ENCODE measurements around the gene MASP2. TPM values are rescaled to one million over a fixed set of nuclear protein-coding genes. Genes with fewer than 3 reads are reported as not detected.

Gene MASP2
- total and polyA plus RNA-seq, 9 of the 15 experiments (the other 6 are each of a cell fraction or from before 2014, with no cell fraction given), result 0.01 to 0.23 (median 0.06) TPM; not detected in 3

DNA sequence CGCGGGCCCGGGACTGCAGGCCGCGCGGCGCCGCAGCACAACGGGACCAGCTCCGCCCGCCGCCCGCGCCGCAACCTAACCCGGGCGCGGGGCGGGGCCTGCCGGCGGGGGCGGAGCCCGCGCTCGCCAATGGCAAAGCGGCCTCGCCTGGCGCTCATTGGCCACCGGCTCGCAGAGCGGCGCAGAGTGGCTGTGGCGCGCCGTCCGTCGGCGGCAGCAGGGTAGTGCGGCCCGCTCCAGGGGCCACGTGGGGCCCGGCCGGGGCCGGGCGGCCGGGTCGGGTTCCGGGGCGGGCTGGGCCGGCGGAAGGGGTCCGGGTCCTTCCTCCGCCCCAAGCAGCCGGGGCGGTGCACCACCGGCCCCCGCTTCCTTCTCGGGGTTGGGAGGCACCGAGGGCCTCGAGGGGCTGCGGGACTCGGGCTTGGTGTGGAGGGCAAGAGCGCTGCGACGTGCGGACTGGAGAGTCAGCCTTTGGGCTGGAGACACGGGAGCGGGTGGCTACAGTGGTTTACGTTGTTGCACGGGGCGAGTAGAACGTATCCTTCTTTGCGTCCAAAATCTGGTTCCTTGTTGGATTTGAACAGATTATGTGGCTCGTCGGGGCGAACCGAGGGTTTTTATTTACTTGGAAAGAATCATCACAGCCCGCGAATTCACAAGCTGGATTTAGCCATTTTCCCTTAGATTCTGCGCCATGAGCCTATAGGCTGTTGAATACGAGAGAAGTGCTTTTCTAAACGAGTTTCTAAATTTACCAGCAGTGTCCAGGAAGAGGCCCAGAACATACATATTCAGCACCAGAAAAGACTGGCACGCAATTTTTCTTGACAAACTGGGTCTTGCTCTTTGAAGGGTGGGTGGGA is 13.2 kb upstream of the MASP2 start, which contains the start of gene SRM (continued):
- TF ChIP-seq, protein P1, sequence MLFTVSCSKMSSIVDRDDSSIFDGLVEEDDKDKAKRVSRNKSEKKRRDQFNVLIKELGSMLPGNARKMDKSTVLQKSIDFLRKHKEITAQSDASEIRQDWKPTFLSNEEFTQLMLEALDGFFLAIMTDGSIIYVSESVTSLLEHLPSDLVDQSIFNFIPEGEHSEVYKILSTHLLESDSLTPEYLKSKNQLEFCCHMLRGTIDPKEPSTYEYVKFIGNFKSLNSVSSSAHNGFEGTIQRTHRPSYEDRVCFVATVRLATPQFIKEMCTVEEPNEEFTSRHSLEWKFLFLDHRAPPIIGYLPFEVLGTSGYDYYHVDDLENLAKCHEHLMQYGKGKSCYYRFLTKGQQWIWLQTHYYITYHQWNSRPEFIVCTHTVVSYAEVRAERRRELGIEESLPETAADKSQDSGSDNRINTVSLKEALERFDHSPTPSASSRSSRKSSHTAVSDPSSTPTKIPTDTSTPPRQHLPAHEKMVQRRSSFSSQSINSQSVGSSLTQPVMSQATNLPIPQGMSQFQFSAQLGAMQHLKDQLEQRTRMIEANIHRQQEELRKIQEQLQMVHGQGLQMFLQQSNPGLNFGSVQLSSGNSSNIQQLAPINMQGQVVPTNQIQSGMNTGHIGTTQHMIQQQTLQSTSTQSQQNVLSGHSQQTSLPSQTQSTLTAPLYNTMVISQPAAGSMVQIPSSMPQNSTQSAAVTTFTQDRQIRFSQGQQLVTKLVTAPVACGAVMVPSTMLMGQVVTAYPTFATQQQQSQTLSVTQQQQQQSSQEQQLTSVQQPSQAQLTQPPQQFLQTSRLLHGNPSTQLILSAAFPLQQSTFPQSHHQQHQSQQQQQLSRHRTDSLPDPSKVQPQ (CRISPR knock-in tag; IDR thresholded peaks at IDR 0.05; ENCODE audit: borderline replicate concordance), result no peak
- TF ChIP-seq, protein P2, sequence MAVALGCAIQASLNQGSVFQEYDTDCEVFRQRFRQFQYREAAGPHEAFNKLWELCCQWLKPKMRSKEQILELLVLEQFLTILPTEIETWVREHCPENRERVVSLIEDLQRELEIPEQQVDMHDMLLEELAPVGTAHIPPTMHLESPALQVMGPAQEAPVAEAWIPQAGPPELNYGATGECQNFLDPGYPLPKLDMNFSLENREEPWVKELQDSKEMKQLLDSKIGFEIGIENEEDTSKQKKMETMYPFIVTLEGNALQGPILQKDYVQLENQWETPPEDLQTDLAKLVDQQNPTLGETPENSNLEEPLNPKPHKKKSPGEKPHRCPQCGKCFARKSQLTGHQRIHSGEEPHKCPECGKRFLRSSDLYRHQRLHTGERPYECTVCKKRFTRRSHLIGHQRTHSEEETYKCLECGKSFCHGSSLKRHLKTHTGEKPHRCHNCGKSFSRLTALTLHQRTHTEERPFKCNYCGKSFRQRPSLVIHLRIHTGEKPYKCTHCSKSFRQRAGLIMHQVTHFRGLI (CRISPR knock-in tag; IDR thresholded peaks at IDR 0.05), result no peak
- no peak for TF ChIP-seq TRIM28 (IDR thresholded peaks at IDR 0.05)
- TF ChIP-seq, protein P3, sequence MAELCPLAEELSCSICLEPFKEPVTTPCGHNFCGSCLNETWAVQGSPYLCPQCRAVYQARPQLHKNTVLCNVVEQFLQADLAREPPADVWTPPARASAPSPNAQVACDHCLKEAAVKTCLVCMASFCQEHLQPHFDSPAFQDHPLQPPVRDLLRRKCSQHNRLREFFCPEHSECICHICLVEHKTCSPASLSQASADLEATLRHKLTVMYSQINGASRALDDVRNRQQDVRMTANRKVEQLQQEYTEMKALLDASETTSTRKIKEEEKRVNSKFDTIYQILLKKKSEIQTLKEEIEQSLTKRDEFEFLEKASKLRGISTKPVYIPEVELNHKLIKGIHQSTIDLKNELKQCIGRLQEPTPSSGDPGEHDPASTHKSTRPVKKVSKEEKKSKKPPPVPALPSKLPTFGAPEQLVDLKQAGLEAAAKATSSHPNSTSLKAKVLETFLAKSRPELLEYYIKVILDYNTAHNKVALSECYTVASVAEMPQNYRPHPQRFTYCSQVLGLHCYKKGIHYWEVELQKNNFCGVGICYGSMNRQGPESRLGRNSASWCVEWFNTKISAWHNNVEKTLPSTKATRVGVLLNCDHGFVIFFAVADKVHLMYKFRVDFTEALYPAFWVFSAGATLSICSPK (IDR thresholded peaks at IDR 0.05; ENCODE audit: borderline replicate concordance), result no peak
- no peak for TF ChIP-seq CC2D1A (IDR thresholded peaks at IDR 0.05)
- TF ChIP-seq, protein P4, sequence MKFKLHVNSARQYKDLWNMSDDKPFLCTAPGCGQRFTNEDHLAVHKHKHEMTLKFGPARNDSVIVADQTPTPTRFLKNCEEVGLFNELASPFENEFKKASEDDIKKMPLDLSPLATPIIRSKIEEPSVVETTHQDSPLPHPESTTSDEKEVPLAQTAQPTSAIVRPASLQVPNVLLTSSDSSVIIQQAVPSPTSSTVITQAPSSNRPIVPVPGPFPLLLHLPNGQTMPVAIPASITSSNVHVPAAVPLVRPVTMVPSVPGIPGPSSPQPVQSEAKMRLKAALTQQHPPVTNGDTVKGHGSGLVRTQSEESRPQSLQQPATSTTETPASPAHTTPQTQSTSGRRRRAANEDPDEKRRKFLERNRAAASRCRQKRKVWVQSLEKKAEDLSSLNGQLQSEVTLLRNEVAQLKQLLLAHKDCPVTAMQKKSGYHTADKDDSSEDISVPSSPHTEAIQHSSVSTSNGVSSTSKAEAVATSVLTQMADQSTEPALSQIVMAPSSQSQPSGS (CRISPR knock-in tag; IDR thresholded peaks at IDR 0.05), result no peak
- no peak for TF ChIP-seq RAD51 (IDR thresholded peaks at IDR 0.05; ENCODE audit: borderline replicate concordance, low read depth)
- TF ChIP-seq ELF1 (tag; IDR thresholded peaks at IDR 0.05), result no peak
- TF ChIP-seq BACH1 (tag; IDR thresholded peaks at IDR 0.05), result no peak
- peak; percentile 84 for TF ChIP-seq SIN3B (IDR thresholded peaks at IDR 0.05; ENCODE audit: low read depth)
- no peak for TF ChIP-seq ZNF41 (CRISPR knock-in tag; conservative IDR thresholded peaks at IDR 0.05)
- no peak for TF ChIP-seq TFAM (CRISPR knock-in tag; conservative IDR thresholded peaks at IDR 0.05)
- TF ChIP-seq KAT8 (IDR thresholded peaks at IDR 0.05; ENCODE audit: low read depth), result no peak
- TF ChIP-seq, protein P5, sequence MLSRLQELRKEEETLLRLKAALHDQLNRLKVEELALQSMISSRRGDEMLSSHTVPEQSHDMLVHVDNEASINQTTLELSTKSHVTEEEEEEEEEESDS (CRISPR knock-in tag; IDR thresholded peaks at IDR 0.05), result no peak
- TF ChIP-seq TAL1 (IDR thresholded peaks at IDR 0.05), result no peak
- no peak for TF ChIP-seq HEY1 (CRISPR knock-in tag; IDR thresholded peaks at IDR 0.05; ENCODE audit: borderline replicate concordance)
- TF ChIP-seq, protein P6, sequence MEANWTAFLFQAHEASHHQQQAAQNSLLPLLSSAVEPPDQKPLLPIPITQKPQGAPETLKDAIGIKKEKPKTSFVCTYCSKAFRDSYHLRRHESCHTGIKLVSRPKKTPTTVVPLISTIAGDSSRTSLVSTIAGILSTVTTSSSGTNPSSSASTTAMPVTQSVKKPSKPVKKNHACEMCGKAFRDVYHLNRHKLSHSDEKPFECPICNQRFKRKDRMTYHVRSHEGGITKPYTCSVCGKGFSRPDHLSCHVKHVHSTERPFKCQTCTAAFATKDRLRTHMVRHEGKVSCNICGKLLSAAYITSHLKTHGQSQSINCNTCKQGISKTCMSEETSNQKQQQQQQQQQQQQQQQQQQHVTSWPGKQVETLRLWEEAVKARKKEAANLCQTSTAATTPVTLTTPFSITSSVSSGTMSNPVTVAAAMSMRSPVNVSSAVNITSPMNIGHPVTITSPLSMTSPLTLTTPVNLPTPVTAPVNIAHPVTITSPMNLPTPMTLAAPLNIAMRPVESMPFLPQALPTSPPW (CRISPR knock-in tag; IDR thresholded peaks at IDR 0.05), result peak; percentile 65
- TF ChIP-seq ZNF586 (CRISPR knock-in tag; conservative IDR thresholded peaks at IDR 0.05), result no peak
- TF ChIP-seq SMARCC2 (IDR thresholded peaks at IDR 0.05; ENCODE audit: low read depth), result no peak
